SU-DHL-6 (cell line): ENCODE measurements around the gene WNK1.

Experiments
- EZH2phosphoT487 ChIP-seq: fragments of 200-600 bp; sonication (generic), shearing (Covaris generic); conservative IDR thresholded peaks from 2 replicates; pipeline ENCODE4 v1.6.1; 2018; ENCODE audit warnings: mild to moderate bottlenecking, antibody characterized with exemption, low read length, moderate library complexity, mixed read lengths
- TF ChIP-seq, protein P1 (sequence below): fragments of 200-600 bp; sonication (generic); IDR thresholded peaks from one replicate; pipeline ENCODE4 v1.5.1; 2017; ENCODE audit warnings: antibody characterized with exemption, mild to moderate bottlenecking, low read length, moderate library complexity; ENCODE audit not compliant: insufficient read depth, poor library complexity, severe bottlenecking

DNA sequence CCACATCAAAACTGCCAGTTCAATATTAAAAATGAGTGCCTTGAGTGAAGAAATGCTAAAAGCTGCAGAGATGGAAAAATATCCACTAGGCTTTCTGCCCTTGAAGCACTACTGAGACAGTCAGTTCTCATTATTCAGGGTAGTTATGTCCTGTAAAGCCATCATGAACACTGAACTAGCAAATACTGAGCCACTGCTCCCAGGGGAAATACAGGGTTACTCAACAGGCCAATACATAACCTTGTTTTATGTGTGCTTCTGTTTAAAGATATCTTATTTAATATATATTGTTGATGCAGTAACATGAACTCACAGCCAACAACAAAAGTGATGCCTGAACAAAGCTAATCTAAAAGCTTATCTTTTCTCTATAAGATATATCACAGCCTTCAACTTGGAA lies 193.8 kb downstream of the WNK1 start:
- TF ChIP-seq, protein P1, sequence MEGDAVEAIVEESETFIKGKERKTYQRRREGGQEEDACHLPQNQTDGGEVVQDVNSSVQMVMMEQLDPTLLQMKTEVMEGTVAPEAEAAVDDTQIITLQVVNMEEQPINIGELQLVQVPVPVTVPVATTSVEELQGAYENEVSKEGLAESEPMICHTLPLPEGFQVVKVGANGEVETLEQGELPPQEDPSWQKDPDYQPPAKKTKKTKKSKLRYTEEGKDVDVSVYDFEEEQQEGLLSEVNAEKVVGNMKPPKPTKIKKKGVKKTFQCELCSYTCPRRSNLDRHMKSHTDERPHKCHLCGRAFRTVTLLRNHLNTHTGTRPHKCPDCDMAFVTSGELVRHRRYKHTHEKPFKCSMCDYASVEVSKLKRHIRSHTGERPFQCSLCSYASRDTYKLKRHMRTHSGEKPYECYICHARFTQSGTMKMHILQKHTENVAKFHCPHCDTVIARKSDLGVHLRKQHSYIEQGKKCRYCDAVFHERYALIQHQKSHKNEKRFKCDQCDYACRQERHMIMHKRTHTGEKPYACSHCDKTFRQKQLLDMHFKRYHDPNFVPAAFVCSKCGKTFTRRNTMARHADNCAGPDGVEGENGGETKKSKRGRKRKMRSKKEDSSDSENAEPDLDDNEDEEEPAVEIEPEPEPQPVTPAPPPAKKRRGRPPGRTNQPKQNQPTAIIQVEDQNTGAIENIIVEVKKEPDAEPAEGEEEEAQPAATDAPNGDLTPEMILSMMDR = no peak
- no peak for TF ChIP-seq EZH2phosphoT487
